Esophagus mucosa (tissue), 1 donor: ENCODE data around the gene SPOCK2. TPM values are rescaled to one million over a fixed set of nuclear protein-coding genes. Genes with fewer than 3 reads are reported as not detected.

ENCODE experiments used
- ATAC-seq: fragments of 200-7000 bp; cut with Tn5 transposase; one replicate; pipeline ENCODE4 v1.9.1; 2020
- total RNA-seq: library from RNA; stranded (reverse); gene quantifications from one replicate; pipeline ENCODE4 v1.2.4, GENCODE V29; 2023
- donor health status: DM: yes; HTN: yes; CAD: no.

Gene SPOCK2
- total RNA-seq, 1 donor from 2014 or later = 1.5 TPM

- ATAC-seq = peak; percentile 59
Measured at GRCh38 chr10:72087392-72087968, 871 bp downstream of the SPOCK2 start.

GRCh38 chr10:72086466-72087391 lies 1.6 kb downstream of the SPOCK2 start:
- ATAC-seq = peak; percentile 42

GRCh38 chr10:72085864-72086465 lies 2.4 kb downstream of the SPOCK2 start:
- no peak for ATAC-seq

GRCh38 chr10:72085166-72085565 lies 3.2 kb downstream of the SPOCK2 start:
- no peak for ATAC-seq

GRCh38 chr10:72083790-72084459 lies 4.4 kb downstream of the SPOCK2 start:
- no peak for ATAC-seq

- ATAC-seq = no peak
Measured at GRCh38 chr10:72082856-72083789, 5.2 kb downstream of the SPOCK2 start.

GRCh38 chr10:72081772-72082590 lies 6.4 kb downstream of the SPOCK2 start:
- peak; percentile 49 for ATAC-seq

GRCh38 chr10:72081210-72081609 lies 7.1 kb downstream of the SPOCK2 start:
- ATAC-seq = no peak

- ATAC-seq = no peak
Measured at GRCh38 chr10:72080042-72080975, 8.0 kb downstream of the SPOCK2 start.

GRCh38 chr10:72079356-72079755 lies 9.0 kb downstream of the SPOCK2 start:
- ATAC-seq = no peak

- ATAC-seq = no peak
Measured at GRCh38 chr10:72077275-72077990, 10.9 kb downstream of the SPOCK2 start.

- no peak for ATAC-seq
Measured at GRCh38 chr10:72076756-72077155, 11.6 kb downstream of the SPOCK2 start.

GRCh38 chr10:72075376-72076115 lies 12.8 kb downstream of the SPOCK2 start:
- no peak for ATAC-seq

- no peak for ATAC-seq
Measured at GRCh38 chr10:72074574-72075375, 13.6 kb downstream of the SPOCK2 start.

- no peak for ATAC-seq
Measured at GRCh38 chr10:72073708-72074573, 14.4 kb downstream of the SPOCK2 start.

GRCh38 chr10:72072639-72073038 lies 15.7 kb downstream of the SPOCK2 start:
- ATAC-seq = no peak
